Midbrain (tissue), 1 donor: ENCODE results near the gene TRIM29.

ENCODE experiments used
- DNase-seq: peaks from one replicate; lab custom pipeline; 2025; lab: John Stamatoyannopoulos, UW

Gene TRIM29

GRCh38 chr11:120096369-120097191, 41.3 kb downstream of the TRIM29 start:
- DNase-seq: no peak

GRCh38 chr11:120095516-120095915, 42.4 kb downstream of the TRIM29 start:
- DNase-seq: no peak

GRCh38 chr11:120091701-120092100, 46.2 kb downstream of the TRIM29 start:
- DNase-seq: no peak

- no peak for DNase-seq
These were observed 46.8 kb downstream of the TRIM29 start for GRCh38 chr11:120091121-120091520.

- DNase-seq: no peak
These were observed 47.5 kb downstream of the TRIM29 start for GRCh38 chr11:120090411-120090810.

- peak; percentile 83 for DNase-seq
These were observed 48.6 kb downstream of the TRIM29 start for GRCh38 chr11:120089036-120090001.

GRCh38 chr11:120088056-120088455, 49.9 kb downstream of the TRIM29 start:
- no peak for DNase-seq

- peak; percentile 16 for DNase-seq
These were observed 51.3 kb downstream of the TRIM29 start for GRCh38 chr11:120086651-120087050.

- DNase-seq: no peak
These were observed 57.9 kb downstream of the TRIM29 start for GRCh38 chr11:120079750-120080610.

GRCh38 chr11:120078397-120078796, 59.5 kb downstream of the TRIM29 start:
- no peak for DNase-seq

GRCh38 chr11:120074076-120074475, 63.8 kb downstream of the TRIM29 start:
- no peak for DNase-seq

GRCh38 chr11:120073196-120073595, 64.7 kb downstream of the TRIM29 start:
- DNase-seq: no peak

- no peak for DNase-seq
These were observed 69.8 kb downstream of the TRIM29 start for GRCh38 chr11:120068114-120068573.

- DNase-seq: no peak
These were observed 70.3 kb downstream of the TRIM29 start for GRCh38 chr11:120067438-120068113.

GRCh38 chr11:120066738-120067437, 71.0 kb downstream of the TRIM29 start:
- no peak for DNase-seq

- DNase-seq: no peak
These were observed 72.0 kb downstream of the TRIM29 start for GRCh38 chr11:120065876-120066275.

GRCh38 chr11:120065176-120065575, 72.7 kb downstream of the TRIM29 start:
- DNase-seq: no peak

GRCh38 chr11:120064341-120064740, 73.6 kb downstream of the TRIM29 start:
- DNase-seq: no peak

- DNase-seq: no peak
These were observed 74.1 kb downstream of the TRIM29 start for GRCh38 chr11:120063686-120064340.

- no peak for DNase-seq
These were observed 75.4 kb downstream of the TRIM29 start for GRCh38 chr11:120062561-120062930.
